Measurements from ENCODE around the gene CD40LG.

DNA sequence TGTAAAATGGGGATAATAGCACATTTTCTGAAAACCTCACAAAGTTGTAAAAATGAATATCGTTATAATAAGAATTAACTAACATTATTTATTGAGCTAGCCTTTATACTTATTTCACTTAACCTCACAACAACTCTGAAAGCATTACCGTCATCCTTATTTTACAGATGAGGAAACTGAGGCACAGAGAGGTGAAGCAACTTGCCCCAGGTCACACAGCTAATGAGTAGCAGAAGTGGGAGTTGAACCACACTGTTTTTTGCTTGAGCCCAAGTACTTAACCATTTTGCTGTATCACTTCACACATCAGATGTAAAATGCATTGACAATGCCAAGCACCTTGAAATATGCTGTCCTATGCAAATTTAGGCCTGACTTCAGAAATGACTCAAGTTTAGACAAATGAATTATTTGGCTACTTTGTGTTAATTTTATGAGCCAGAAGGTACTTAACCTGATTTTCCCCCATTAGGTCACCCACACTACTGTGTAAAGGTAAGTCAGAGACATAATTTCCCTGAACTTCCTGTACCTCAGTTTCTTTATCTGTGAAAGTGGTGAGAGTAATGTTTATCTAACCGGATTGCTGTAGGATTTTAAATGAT, 23.1 kb downstream of the CD40LG start:
- TF ChIP-seq EZH2 (IDR thresholded peaks at IDR 0.05; ENCODE audit: borderline replicate concordance, low read length) = no peak
- TF ChIP-seq, protein P1, sequence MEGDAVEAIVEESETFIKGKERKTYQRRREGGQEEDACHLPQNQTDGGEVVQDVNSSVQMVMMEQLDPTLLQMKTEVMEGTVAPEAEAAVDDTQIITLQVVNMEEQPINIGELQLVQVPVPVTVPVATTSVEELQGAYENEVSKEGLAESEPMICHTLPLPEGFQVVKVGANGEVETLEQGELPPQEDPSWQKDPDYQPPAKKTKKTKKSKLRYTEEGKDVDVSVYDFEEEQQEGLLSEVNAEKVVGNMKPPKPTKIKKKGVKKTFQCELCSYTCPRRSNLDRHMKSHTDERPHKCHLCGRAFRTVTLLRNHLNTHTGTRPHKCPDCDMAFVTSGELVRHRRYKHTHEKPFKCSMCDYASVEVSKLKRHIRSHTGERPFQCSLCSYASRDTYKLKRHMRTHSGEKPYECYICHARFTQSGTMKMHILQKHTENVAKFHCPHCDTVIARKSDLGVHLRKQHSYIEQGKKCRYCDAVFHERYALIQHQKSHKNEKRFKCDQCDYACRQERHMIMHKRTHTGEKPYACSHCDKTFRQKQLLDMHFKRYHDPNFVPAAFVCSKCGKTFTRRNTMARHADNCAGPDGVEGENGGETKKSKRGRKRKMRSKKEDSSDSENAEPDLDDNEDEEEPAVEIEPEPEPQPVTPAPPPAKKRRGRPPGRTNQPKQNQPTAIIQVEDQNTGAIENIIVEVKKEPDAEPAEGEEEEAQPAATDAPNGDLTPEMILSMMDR (conservative IDR thresholded peaks at IDR 0.05 in 1 of 2, IDR thresholded peaks at IDR 0.05 in 1 of 2; ENCODE audit: extremely low read depth in 1 of 2, insufficient read depth in 1 of 2, low read depth in 1 of 2, low read length in 2 of 2) = no peak
